PC-9 (cell line): ENCODE data around the gene TSHZ3.

Experiments used
- CTCF ChIP-seq: fragments of 200-600 bp; sonication (generic); conservative IDR thresholded peaks from 2 replicates; pipeline ENCODE4 v1.6.1; 2017; ENCODE audit warnings: mixed run types, antibody characterized with exemption, mild to moderate bottlenecking, moderate library complexity
- EZH2 ChIP-seq: fragments of 200-600 bp; sonication (generic); IDR thresholded peaks from 2 replicates; pipeline ENCODE4 v1.8.0; 2017; ENCODE audit warnings: antibody characterized with exemption, low read depth

- TF ChIP-seq CTCF (no peak), EZH2 (no peak)
Measured at GRCh38 chr19:31290931-31291590, 58.2 kb downstream of the TSHZ3 start.
